NCI-H2029 (cell line): ENCODE data around the gene FCGR2B.
"Not testable (repeated sequence)": the region's sequence is repeated elsewhere in the genome, so short reads cannot be mapped to it uniquely, and the experiment has no call there.

Experiments
- DNase-seq: peaks from one replicate; lab custom pipeline; 2025; lab: John Stamatoyannopoulos, UW

The FCGR2B gene

GRCh38 chr1:161647507-161648360 is 15.2 kb upstream of the FCGR2B start:
- DNase-seq = not testable (repeated sequence)

GRCh38 chr1:161653541-161653940 is 9.4 kb upstream of the FCGR2B start:
- DNase-seq = not testable (repeated sequence)

DNA sequence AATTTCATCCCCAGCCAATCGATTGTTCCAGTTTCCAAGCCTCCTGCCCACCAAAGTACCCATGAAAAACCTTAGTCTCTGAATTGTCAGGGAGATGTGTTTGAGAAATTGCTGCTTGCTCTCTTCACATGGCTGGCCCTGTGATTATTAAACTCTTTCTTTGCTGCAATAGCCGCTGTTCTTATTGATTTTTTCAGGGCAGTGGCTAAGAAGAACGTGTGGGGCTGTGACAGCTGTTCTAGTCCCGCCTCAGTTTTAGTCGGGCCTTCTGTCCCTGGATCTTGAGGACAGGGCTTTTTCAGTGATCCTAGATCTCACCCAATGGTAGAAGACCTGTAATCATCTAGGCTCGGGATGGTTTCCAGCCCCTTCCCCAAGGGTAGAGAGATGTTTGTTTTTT is 9.0 kb upstream of the FCGR2B start:
- DNase-seq = not testable (repeated sequence)

DNA sequence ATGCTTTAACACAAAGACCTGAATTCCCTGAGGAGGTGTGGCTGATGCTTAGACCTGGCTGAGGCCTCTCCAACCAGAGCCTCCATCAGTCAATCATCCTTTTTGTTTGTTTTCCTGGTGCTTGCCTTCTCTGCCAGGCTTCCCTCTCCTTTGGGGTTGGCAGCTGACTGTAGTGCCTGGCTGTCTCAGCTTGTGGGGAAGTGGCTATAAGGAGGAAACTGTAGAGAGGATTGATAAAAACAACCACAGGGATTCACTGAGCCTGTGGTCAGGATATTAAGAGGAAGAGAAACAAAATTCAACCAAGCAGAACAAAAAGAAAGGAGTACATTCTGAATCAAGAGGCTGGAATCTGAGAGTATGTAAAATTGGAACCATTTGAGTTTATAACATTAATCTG is 4.4 kb upstream of the FCGR2B start:
- not testable (repeated sequence) for DNase-seq

- DNase-seq = not testable (repeated sequence)
These were observed 1.2 kb upstream of the FCGR2B start for GRCh38 chr1:161661660-161662311.

GRCh38 chr1:161663569-161663968 is 626 bp downstream of the FCGR2B start:
- DNase-seq = not testable (repeated sequence)

DNA sequence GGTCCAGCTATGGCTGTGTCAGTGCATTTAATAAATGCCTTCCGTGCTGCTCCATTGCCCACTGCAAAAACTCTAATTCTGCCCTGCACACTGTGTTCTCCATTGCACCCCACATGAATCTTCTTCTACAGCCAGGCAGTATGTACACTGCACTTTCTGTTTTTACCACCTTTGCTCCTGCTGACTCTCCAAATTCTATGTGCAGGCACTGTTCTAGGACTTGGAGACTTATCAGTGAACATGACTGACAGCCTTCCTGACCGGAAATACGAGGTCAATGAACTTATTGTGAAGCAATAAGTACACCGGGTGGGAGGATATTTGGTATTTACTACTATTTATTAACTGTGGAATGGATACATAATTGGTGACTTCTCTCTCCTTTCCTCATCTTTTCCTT is 1.7 kb downstream of the FCGR2B start:
- not testable (repeated sequence) for DNase-seq

- DNase-seq = not testable (repeated sequence)
These were observed 8.4 kb downstream of the FCGR2B start for GRCh38 chr1:161671045-161672020.

DNA sequence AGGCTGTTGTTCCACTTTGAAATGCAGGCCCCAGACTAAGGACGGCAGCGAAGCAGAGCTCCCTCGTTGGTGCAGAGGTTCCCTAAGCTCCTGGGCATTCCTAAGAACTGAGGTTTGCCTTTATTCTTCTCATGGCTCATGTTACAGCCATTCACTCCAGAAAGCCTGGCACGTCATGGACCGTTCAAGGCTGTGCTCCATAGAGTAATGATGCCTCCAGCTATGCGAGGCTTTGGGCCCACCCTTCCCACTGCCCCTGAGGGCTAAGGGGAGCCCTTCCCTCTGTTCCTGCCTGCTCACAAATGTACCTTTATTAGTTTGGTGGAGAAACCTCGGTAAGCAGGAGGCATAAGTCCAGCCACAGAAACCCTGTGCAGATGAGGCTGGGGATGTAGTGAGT is 10.5 kb downstream of the FCGR2B start:
- DNase-seq = not testable (repeated sequence)

DNA sequence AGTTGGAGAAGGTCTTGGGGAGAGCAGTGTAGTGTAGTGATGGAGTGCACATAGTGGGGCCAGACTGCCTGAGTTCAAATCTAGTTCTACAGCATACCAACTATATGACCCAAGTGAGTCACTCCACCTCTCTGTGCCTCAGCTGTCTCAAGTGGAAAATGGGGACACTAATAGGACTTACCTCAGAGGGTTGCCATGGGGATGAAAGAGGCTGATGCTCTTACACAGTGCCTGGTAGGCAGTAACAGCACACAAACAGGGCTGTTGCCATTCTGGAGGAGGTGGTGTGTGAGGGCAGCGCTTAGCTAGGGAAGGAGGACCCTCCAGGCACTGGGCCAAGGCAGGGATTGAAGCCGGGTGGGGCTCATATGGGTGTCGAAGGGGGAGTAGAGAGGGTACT is 11.5 kb downstream of the FCGR2B start:
- not testable (repeated sequence) for DNase-seq

DNA sequence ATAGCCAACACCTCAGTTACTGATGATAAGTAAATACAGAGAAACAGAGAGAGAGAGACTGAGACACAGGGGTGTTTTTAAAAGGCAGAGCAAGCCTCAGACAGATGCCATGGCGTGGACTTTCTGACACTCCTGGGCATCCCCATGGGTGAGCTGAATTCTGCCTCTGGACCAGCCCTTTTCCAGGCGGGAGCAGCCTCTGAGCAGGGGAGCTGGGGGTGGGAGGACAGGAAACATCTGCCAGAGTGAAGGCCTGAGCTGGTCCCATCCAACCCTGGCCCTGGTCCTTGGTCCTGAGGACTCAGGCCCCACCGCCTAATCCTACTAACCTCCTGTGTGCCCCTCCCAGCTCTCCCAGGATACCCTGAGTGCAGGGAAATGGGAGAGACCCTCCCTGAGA is 12.0 kb downstream of the FCGR2B start:
- not testable (repeated sequence) for DNase-seq

DNA sequence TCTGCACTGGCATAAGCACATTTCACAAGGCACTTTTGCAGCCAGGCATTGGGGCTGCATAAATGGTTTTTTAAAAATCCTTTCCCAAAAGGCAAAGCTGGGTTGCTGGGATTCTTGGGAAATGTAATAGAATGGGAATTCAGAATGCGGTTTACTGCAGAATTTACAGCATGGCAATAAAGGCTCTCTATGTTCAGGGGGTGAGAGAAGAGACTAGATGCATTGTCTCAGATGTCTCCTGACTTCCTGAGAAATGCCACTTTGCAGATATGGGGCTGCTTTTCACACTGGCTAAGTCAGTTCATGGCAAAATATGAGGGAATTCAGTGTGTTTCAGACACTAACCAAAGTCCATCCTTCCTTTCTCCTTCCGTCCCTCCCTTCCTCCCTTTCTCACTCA is 13.5 kb downstream of the FCGR2B start:
- no peak for DNase-seq

- no peak for DNase-seq
These were observed 14.2 kb downstream of the FCGR2B start for GRCh38 chr1:161676958-161677689.

DNA sequence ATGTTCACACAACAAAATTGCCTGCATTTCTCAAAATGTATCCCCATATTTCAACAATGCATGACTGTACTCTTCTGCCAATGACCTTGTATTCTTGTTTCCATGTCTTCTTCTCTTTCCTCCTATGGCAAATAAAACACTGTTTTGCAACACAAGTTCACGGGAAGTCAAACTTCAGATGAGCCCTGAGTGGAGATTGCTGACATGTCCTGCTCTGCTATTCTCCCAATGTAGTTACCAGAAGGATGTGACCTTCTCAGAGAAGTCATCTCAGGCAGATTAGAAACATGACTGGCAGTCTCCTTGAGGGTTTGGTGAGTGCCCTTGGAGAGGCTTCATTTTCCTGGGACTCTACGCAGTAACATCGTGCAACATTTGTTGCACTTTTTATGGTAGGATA is 15.6 kb downstream of the FCGR2B start:
- no peak for DNase-seq

- DNase-seq = no peak
These were observed 18.9 kb downstream of the FCGR2B start for GRCh38 chr1:161681879-161682278.

GRCh38 chr1:161688946-161689345 is 26.0 kb downstream of the FCGR2B start:
- DNase-seq = no peak

DNA sequence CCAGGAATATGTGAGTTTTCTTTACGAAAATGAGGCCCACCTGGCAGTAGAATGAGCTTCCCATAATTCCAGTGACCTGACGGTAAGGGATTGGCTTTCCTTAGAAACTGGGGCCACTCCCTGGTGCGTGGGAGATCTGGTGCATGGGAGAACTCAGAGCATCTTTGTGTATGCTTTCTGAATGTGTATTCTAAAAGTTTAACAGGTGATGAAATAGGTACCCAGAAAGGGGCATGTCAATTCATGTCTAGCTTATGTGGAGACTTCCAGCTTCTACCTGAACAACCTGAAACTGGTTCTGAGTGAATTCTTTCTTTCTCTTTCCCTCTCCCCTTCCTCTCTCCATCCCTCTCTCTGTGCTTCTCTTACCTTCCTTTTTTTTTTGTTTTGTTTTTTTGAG is 28.9 kb downstream of the FCGR2B start:
- DNase-seq = no peak

GRCh38 chr1:161693020-161693712 is 30.2 kb downstream of the FCGR2B start:
- not testable (repeated sequence) for DNase-seq

DNA sequence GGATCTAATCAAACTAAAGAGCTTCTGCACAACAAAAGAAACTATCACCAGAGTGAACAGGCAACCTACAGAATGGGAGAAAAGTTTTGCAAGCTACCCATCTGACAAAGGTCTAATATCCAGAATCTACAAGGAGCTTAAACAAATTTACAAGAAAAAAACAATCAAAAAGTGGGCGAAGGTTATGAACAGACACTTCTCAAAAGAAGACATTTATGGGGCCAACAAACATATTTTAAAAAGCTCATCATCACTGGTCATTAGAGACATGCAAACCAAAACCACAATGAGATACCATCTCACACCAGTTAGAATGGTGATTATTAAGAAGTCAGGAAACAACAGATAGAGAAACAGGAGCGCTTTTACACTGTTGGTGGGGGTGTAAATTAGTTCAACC is 35.4 kb downstream of the FCGR2B start:
- not testable (repeated sequence) for DNase-seq

GRCh38 chr1:161702250-161702649 is 39.3 kb downstream of the FCGR2B start:
- no peak for DNase-seq

DNA sequence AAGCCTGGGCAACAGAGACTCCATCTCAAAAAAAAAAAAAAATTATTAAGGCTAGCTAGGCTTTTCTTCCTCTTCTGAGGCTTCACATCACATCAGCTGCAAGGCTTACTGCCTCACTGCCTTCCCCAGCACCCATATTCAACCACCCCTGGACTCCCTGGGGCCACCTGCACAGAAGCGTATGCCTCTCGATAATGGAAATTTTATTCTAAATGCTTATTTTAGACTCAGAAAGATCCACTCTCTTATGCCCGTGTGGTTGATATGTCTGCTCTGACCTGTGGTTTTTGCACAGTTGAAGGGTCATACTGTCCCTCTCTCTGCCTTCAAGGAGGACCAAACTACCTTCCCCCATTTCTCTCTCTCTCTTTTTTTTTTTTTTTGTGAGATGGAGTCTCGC is 42.6 kb downstream of the FCGR2B start:
- DNase-seq = no peak
